Suprapubic skin (tissue), 4 donors: ENCODE data around the gene SYT17.

Experiments
- CTCF ChIP-seq, 2 donors: fragments of 200-600 bp in 1 of 2; fragments of 450-650 bp in 1 of 2; sonication (generic) in 1 of 2; IDR thresholded peaks; one replicate each; pipeline ENCODE4 v1.5.1; 2016 to 2019; ENCODE audit warnings: antibody characterized with exemption in 2 of 2, mild to moderate bottlenecking in 1 of 2, moderate library complexity in 1 of 2
- EP300 ChIP-seq: sonication (generic); formaldehyde crosslinking; IDR thresholded peaks from one replicate; pipeline ENCODE4 v1.6.1; 2017; ENCODE audit warnings: antibody characterized with exemption
- POLR2A ChIP-seq, 2 donors: fragments of 450-650 bp; IDR thresholded peaks; one replicate each; pipeline ENCODE4 v1.6.1; 2017; ENCODE audit warnings: antibody characterized with exemption in 2 of 2, mild to moderate bottlenecking in 2 of 2, moderate library complexity in 2 of 2
- POLR2AphosphoS5 ChIP-seq, 3 donors: sonication (generic); formaldehyde crosslinking; IDR thresholded peaks; one replicate each; pipeline ENCODE4 v1.6.1; 2017; ENCODE audit warnings: antibody characterized with exemption in 3 of 3

- TF ChIP-seq CTCF (IDR thresholded peaks at IDR 0.05) (no peak), POLR2AphosphoS5 (IDR thresholded peaks at IDR 0.05) (no peak), POLR2A (IDR thresholded peaks at IDR 0.05) (no peak), EP300 (no peak)
Observed at GRCh38 chr16:19219836-19220235, 51.8 kb downstream of the SYT17 start.
